Measurements from ENCODE around the gene GFOD1.
"Not testable (repeated sequence)": the region's sequence is repeated elsewhere in the genome, so short reads cannot be mapped to it uniquely, and the experiment has no call there.

The GFOD1 gene

GRCh38 chr6:13463941-13464340 lies 23.5 kb downstream of the GFOD1 start:
- no peak for DNase-seq (ENCODE audit: low read depth)
- peak; percentile 15; the same call in 1 of the 2 replicates for TF ChIP-seq CTCF (conservative IDR thresholded peaks at IDR 0.05; ENCODE audit: low read length)
- no peak overlapping the region for H3K4me3 ChIP-seq (ENCODE audit: low read length)

GRCh38 chr6:13463328-13463717 lies 24.1 kb downstream of the GFOD1 start:
- no peak overlapping the region for H3K4me3 ChIP-seq (ENCODE audit: low read length)
- no peak for TF ChIP-seq CTCF (conservative IDR thresholded peaks at IDR 0.05; ENCODE audit: low read length)

GRCh38 chr6:13462458-13463327 lies 24.7 kb downstream of the GFOD1 start:
- H3K4me3 ChIP-seq (ENCODE audit: low read length): no peak overlapping the region
- DNase-seq (ENCODE audit: low read depth): peak; percentile 74
- TF ChIP-seq CTCF (conservative IDR thresholded peaks at IDR 0.05; ENCODE audit: low read length): no peak

More at GRCh38 chr6:13463328-13463717, 24.1 kb downstream of the GFOD1 start:
- DNase-seq (ENCODE audit: low read depth): no peak

- no peak for TF ChIP-seq CTCF (conservative IDR thresholded peaks at IDR 0.05; ENCODE audit: low read length)
- H3K4me3 ChIP-seq (ENCODE audit: low read length): no peak overlapping the region
- DNase-seq (ENCODE audit: low read depth): no peak
Measured at GRCh38 chr6:13461805-13462204, 25.6 kb downstream of the GFOD1 start.

- DNase-seq (ENCODE audit: low read depth): no peak
- H3K4me3 ChIP-seq (ENCODE audit: low read length): no peak overlapping the region
- TF ChIP-seq CTCF (conservative IDR thresholded peaks at IDR 0.05; ENCODE audit: low read length): no peak
Measured at GRCh38 chr6:13461307-13461706, 26.1 kb downstream of the GFOD1 start.

GRCh38 chr6:13460289-13460688 lies 27.1 kb downstream of the GFOD1 start:
- DNase-seq (ENCODE audit: low read depth); H3K4me3 ChIP-seq (ENCODE audit: low read length): not testable (repeated sequence)

- DNase-seq (ENCODE audit: low read depth): no peak
Measured at GRCh38 chr6:13457577-13457976, 29.8 kb downstream of the GFOD1 start.

More at GRCh38 chr6:13457577-13457976, 29.8 kb downstream of the GFOD1 start:
- H3K4me3 ChIP-seq (ENCODE audit: low read length): no peak overlapping the region
- no peak for TF ChIP-seq CTCF (conservative IDR thresholded peaks at IDR 0.05; ENCODE audit: low read length)
